Heart right ventricle (tissue), 16 donors: ENCODE data around the gene ADRA2A. TPM values are rescaled to one million over a fixed set of nuclear protein-coding genes. Genes with fewer than 3 reads are reported as not detected.

Experiments
- ATAC-seq, 8 donors: fragments of 200-7000 bp; cut with Tn5 transposase; one replicate each; pipeline ENCODE4 v1.9.1; 2020; ENCODE audit warnings: mild to moderate bottlenecking in 8 of 8, moderate library complexity in 8 of 8, moderate number of reproducible peaks in 1 of 8
- DNase-seq, 2 donors: peaks; one replicate each; pipeline ENCODE4 v3.0.0-alpha.2; 2020
- H3K27ac ChIP-seq, 10 donors: fragments of 200-600 bp; sonication (generic) in 2 of 10; one replicate each; pipeline versions ENCODE4 v1.5.0 to v1.8.0; 2020 to 2022; ENCODE audit warnings: mild to moderate bottlenecking in 3 of 10
- H3K27me3 ChIP-seq, 7 donors: fragments of 200-600 bp; one replicate each; pipeline ENCODE4 v1.8.0; 2021 to 2022; ENCODE audit warnings: mild to moderate bottlenecking in 2 of 7
- H3K36me3 ChIP-seq, 9 donors: fragments of 200-600 bp; sonication (generic) in 1 of 9; one replicate each; pipeline versions ENCODE4 v1.5.0 to v1.8.0; 2020 to 2022; ENCODE audit warnings: mild to moderate bottlenecking in 2 of 9
- H3K4me1 ChIP-seq, 9 donors: fragments of 200-600 bp; sonication (generic) in 1 of 9; one replicate each; pipeline versions ENCODE4 v1.5.0 to v1.8.0; 2020 to 2022; ENCODE audit warnings: mild to moderate bottlenecking in 4 of 9
- H3K4me3 ChIP-seq, 10 donors: fragments of 200-600 bp; sonication (generic) in 2 of 10; one replicate each; pipeline versions ENCODE4 v1.5.0 to v1.8.0; 2020 to 2022; ENCODE audit warnings: mild to moderate bottlenecking in 7 of 10, moderate library complexity in 2 of 10
- H3K9me3 ChIP-seq, 11 donors: fragments of 200-600 bp in 10 of 11; sonication (generic) in 2 of 11; one replicate each; pipeline versions ENCODE4 v1.5.0 to v1.8.0; 2013 to 2022; ENCODE audit warnings: mild to moderate bottlenecking in 2 of 11, control low read depth in 1 of 11, moderate library complexity in 1 of 11
- WGBS, 2 donors: extraction: QIAGEN DNeasy Blood & Tissue Kit; methylation state at CpG; one replicate each; pipeline ENCODE4 v1.1.7; 2013; ENCODE audit warnings: inconsistent platforms in 1 of 2; 5-methylcytosine and 5-hydroxymethylcytosine counted together
- intact Hi-C, 10 donors: fragments of 100-400 bp; cut with DNase I; formaldehyde crosslinking; loops; one replicate each; pipeline versions ENCODE4 v1.11.1 to v1.14.2; 2022
- polyA plus RNA-seq, 2 donors: library from polyadenylated mRNA; stranded (reverse); fragments of 200-250 nt; gene quantifications; one replicate each; pipeline ENCODE4 v1.2.3, GENCODE V29; 2013
- total RNA-seq, 10 donors: library from RNA; stranded (reverse); fragmentation: NEBNext Ultra II Directional in 3 of 10; extraction: Animal tissue kit (Norgen Biotek cat#: 25700) in 3 of 10; gene quantifications; one replicate each; pipeline versions ENCODE4 v1.2.1 to v1.2.4, GENCODE V29; 2021 to 2023
- TF ChIP-seq, protein P1 (sequence below), 9 donors: fragments of 200-600 bp; sonication (generic) in 2 of 9; IDR thresholded peaks; one replicate each; pipeline versions ENCODE4 v1.5.0 to v1.8.0; 2021 to 2022; ENCODE audit warnings: antibody characterized with exemption in 9 of 9, mild to moderate bottlenecking in 5 of 9, moderate library complexity in 1 of 9
- donor health status: Arrhythmogenic right ventricular cardiomyopathy.
- donor health status: ischemic (EF 13 %, LVEDD 7.1; RV severe dilation, severe dysfunction).
- donor health status: healthy with polysubstance abuse.
- donor health status: DM: no; HTN: yes; CAD: no.
- donor health status: DM: no; HTN: no; CAD: no.
- donor health status: ischemic (EF 25% LVEDD 6.9; RV normal size, moderate dysfunction).
- donor health status: ischemic (EF 25% LVEDD 5.7; RV mildly dilated, moderate dysfunction).
- donor health status: healthy.
- donor health status: DM: yes; HTN: yes; CAD: no.
- donor health status: Ischemic cardiomyopathy.
- donor health status: ischemic (EF 35%, LVEDD 5.7; RV mildly dilated, moderate dysfunction).
- donor health status: nonischemic (EF 11% LVEDD 7.7; RV severe dilation, severe dysfunction).
- donor health status: DM: yes; HTN: yes; CAD: no.
- donor health status: PGD.
- donor health status: ischemic (EF 29% LVEDD 5.4; RV normal size, mild dysfunction).
- donor health status: nonischemic (EF 23%, LVEDD 6.1; RV moderate dilation, normal function).

ADRA2A gene
- total and polyA plus RNA-seq, 12 donors = 0.29 to 1.4 (median 0.66) TPM

DNA sequence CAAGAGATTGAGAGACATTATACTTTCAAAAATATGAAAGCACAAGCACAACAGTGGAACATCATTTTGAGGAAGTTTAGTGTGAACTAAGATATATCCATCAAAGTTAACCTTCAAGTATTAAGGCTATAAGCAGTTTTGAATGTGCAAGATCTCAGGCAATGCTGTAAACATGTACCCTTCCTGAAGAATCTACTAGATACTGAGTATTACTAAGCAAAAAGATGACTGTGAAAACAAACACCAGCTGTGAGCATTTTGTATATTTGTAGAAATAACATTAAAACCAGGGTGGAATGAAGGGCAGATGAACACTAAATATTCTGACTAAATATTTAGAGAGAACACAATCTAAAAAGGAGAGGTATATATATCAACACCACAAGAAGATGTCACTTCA lies 41.3 kb upstream of the ADRA2A start:
- no peaks in the 10 kb centered on the region for H3K27me3 ChIP-seq
- no peak for ATAC-seq
- H3K4me3 ChIP-seq = no peak overlapping the region
- TF ChIP-seq, protein P1, sequence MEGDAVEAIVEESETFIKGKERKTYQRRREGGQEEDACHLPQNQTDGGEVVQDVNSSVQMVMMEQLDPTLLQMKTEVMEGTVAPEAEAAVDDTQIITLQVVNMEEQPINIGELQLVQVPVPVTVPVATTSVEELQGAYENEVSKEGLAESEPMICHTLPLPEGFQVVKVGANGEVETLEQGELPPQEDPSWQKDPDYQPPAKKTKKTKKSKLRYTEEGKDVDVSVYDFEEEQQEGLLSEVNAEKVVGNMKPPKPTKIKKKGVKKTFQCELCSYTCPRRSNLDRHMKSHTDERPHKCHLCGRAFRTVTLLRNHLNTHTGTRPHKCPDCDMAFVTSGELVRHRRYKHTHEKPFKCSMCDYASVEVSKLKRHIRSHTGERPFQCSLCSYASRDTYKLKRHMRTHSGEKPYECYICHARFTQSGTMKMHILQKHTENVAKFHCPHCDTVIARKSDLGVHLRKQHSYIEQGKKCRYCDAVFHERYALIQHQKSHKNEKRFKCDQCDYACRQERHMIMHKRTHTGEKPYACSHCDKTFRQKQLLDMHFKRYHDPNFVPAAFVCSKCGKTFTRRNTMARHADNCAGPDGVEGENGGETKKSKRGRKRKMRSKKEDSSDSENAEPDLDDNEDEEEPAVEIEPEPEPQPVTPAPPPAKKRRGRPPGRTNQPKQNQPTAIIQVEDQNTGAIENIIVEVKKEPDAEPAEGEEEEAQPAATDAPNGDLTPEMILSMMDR (IDR thresholded peaks at IDR 0.05) = no peak
- H3K36me3 ChIP-seq = peaks cover 0 to 7% (median 0%) of the 10 kb centered on the region in 9 donors
- H3K27ac ChIP-seq = no peak overlapping the region
- H3K9me3 ChIP-seq = peaks cover 0 to 60% (median 19%) of the 10 kb centered on the region in 11 donors
- DNase-seq = no peak
- intact Hi-C loops = no loop called here
- H3K4me1 ChIP-seq = peaks cover 0 to 5% (median 0%) of the 10 kb centered on the region in 9 donors

DNA sequence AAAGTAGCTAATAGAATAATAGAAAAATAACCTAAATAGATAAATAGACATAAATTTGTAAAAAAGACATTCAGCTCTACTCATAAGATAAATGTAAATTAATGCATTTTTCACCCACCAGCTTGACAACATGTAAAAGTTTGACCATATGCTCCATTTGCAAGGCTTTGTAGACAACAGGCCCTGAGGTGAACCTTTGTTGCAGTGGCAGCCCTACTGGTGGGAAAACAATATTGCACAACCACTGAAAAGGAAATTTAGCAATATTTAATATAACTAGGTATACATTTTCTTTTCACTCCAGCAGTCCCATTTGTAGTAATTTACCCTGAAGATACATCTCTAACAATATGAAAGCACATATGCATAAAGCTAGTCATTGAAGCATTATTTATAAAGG lies 39.0 kb upstream of the ADRA2A start:
- TF ChIP-seq, protein P1 (IDR thresholded peaks at IDR 0.05) = no peak
- intact Hi-C loops = no loop called here
- no peak for ATAC-seq
- no peak for DNase-seq
- H3K9me3 ChIP-seq = peaks cover 0 to 64% (median 28%) of the 10 kb centered on the region in 11 donors
- H3K4me1 ChIP-seq = peaks cover 0 to 4% (median 0%) of the 10 kb centered on the region in 9 donors
- H3K4me3 ChIP-seq = no peak overlapping the region
- H3K36me3 ChIP-seq = peaks cover 0 to under 1% (median 0%) of the 10 kb centered on the region in 9 donors
- no peak overlapping the region for H3K27ac ChIP-seq
- H3K27me3 ChIP-seq = no peaks in the 10 kb centered on the region

DNA sequence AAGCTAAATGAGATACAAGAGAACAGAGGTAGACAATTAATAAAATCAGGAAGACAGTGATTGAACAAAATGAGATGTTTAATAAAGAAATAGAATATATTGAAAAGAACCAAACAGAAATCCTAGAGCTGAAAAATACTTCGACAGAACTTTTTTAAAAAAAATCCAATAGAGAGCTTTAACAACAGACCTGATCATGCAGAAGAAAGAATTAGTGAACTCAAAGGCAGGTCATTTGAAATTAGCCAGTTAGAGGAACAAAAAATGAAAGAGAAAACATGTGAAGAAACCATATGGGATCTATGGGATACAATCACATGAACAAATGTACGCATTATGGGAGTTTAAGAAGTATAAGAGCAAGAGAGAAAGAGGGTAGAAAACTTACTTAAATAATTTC lies 37.3 kb upstream of the ADRA2A start:
- H3K36me3 ChIP-seq = no peaks in the 10 kb centered on the region
- TF ChIP-seq, protein P1 (IDR thresholded peaks at IDR 0.05) = no peak
- intact Hi-C loops = no loop called here
- DNase-seq = no peak
- H3K4me1 ChIP-seq = peaks cover 0 to 4% (median 0%) of the 10 kb centered on the region in 9 donors
- no peak for ATAC-seq
- WGBS, 2 donors = 83 to 91% methylated on average over 2 of the region's 2 CpGs
- peaks cover 0 to 57% (median 30%) of the 10 kb centered on the region in 11 donors for H3K9me3 ChIP-seq
- no peak overlapping the region for H3K27ac ChIP-seq
- H3K27me3 ChIP-seq = no peaks in the 10 kb centered on the region
- no peak overlapping the region for H3K4me3 ChIP-seq

DNA sequence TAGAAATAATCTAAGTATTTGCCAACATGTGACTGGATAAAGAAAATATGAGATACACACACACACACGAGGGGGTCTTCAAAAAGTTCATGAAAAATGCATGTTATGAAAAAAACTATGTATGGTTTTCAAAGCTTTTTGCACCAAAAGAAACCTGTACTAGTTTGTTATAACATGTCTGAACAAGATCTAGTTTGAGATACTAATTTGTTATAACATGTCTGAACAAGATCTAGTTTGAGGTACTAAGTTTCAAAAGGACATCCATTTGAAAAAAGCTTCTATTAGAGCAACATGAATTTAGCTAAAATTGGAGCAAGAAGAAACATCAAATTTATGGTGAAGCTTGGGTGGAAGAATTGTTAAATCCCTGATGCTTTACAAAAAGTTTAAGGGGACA lies 19.8 kb upstream of the ADRA2A start:
- H3K4me1 ChIP-seq = no peaks in the 10 kb centered on the region
- peaks cover 0 to 19% (median 4%) of the 10 kb centered on the region in 7 donors for H3K27me3 ChIP-seq
- ATAC-seq (no peak), DNase-seq (no peak)
- 52 to 54% methylated on average over 1 of the region's 1 CpG for WGBS, 2 donors
- H3K36me3 ChIP-seq = no peaks in the 10 kb centered on the region
- peaks cover 0 to 31% (median 9%) of the 10 kb centered on the region in 11 donors for H3K9me3 ChIP-seq
- intact Hi-C loops = no loop called here
- no peak overlapping the region for H3K4me3 ChIP-seq
- no peak overlapping the region for H3K27ac ChIP-seq
- TF ChIP-seq, protein P1 (IDR thresholded peaks at IDR 0.05) = no peak
